Measurements from ENCODE around the gene FUT8. TPM values are rescaled to one million over a fixed set of nuclear protein-coding genes. Genes with fewer than 3 reads are reported as not detected.
"Not testable (repeated sequence)": the region's sequence is repeated elsewhere in the genome, so short reads cannot be mapped to it uniquely, and the experiment has no call there.

Gene FUT8
- polyA plus RNA-seq, 1 experiment, result 45.1 TPM

DNA sequence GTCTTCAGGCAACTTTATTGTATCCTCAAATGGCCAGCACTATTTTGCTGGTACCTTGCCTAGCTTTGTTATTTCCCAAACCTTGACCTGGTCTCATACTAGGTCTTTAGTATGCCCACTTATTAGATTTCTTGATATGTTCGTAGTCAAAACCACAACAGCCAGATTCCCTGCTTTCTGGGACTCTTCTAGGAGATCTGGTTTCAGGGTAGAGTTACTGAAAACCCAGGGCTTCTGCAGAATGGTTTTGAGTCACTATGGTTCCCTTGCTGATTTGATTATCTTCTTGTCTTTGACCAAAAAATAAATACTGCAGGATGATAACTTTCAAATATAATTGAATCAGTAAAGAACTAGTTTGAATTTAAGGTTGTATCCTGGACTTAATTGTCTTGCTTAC is 211.2 kb downstream of the FUT8 start:
- no peak overlapping the region for H3K4me3 ChIP-seq (ENCODE audit: low read depth, low read length)
- H3K27me3 ChIP-seq (ENCODE audit: control insufficient read depth, insufficient read depth, low read length), result no peaks in the 10 kb centered on the region
- no peak overlapping the region for H3K27ac ChIP-seq (ENCODE audit: low read depth, low read length)
- ChIA-PET CTCF (interaction anchor here (0.7 kb wide), 1 partner anchor 201 kb away, joined by 4 read pairs; no protein-coding TSS in a partner anchor), POLR2A (no interaction called here)
- H3K9me3 ChIP-seq (ENCODE audit: control insufficient read depth, insufficient read depth, low read length), result no peaks in the 10 kb centered on the region
- DNase-seq (ENCODE audit: low read depth, low spot score), result no peak
- TF ChIP-seq, protein P1, sequence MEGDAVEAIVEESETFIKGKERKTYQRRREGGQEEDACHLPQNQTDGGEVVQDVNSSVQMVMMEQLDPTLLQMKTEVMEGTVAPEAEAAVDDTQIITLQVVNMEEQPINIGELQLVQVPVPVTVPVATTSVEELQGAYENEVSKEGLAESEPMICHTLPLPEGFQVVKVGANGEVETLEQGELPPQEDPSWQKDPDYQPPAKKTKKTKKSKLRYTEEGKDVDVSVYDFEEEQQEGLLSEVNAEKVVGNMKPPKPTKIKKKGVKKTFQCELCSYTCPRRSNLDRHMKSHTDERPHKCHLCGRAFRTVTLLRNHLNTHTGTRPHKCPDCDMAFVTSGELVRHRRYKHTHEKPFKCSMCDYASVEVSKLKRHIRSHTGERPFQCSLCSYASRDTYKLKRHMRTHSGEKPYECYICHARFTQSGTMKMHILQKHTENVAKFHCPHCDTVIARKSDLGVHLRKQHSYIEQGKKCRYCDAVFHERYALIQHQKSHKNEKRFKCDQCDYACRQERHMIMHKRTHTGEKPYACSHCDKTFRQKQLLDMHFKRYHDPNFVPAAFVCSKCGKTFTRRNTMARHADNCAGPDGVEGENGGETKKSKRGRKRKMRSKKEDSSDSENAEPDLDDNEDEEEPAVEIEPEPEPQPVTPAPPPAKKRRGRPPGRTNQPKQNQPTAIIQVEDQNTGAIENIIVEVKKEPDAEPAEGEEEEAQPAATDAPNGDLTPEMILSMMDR (IDR thresholded peaks at IDR 0.05; ENCODE audit: low read depth, low read length), result no peak

DNA sequence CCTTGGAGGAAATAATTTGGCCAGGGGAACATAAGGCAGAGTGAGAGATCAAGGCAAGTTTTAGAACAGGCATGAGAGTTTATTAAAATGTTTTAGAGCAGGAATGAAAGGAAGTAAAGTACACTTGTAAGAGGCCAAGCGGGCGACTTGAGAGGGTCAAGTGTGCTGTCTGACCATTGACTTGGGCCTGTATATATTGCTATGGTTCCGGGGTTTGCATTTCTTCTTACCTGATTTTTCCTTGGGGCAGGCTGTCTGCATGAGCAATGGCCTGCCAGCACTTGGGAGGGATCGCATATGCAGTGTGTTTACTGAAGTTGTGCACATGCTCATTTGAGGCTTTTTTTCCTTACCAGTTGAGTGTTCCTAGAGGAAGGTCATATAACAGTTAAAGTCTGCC is 214.8 kb downstream of the FUT8 start:
- POLR2A ChIA-PET, result no interaction called here
- TF ChIP-seq, protein P1 (IDR thresholded peaks at IDR 0.05; ENCODE audit: low read depth, low read length), result no peak

DNA sequence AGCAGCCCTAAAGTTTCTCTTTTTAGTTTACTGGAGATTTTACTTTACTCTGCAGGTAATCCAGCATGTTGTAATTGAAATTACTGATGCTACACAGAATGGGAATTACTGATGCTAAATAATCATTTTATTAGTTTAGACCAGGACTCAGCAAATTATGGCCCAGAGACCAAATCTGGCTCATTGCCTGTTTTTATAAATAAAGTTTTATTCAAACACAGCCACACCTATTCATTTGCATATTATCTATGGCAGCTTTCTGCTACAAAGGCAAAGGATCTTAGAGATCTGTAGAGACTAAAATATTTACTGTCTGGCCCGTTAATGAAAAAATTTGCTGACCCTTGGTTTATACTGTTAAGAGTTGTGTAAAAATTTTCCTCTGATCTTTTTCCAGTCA is 216.1 kb downstream of the FUT8 start:
- CTCF ChIA-PET, result no interaction called here
- TF ChIP-seq, protein P1 (IDR thresholded peaks at IDR 0.05; ENCODE audit: low read depth, low read length), result no peak
- H3K27me3 ChIP-seq (ENCODE audit: control insufficient read depth, insufficient read depth, low read length), result no peaks in the 10 kb centered on the region
- POLR2A ChIA-PET, result interaction anchor here (1.0 kb wide), 1 partner anchor 117 kb away, joined by 3 read pairs; no protein-coding TSS in a partner anchor
- no peaks in the 10 kb centered on the region; the same call in 1 of the 2 replicates for H3K9me3 ChIP-seq (ENCODE audit: control insufficient read depth, insufficient read depth, low read length)
- H3K27ac ChIP-seq (ENCODE audit: low read depth, low read length), result no peak overlapping the region
- DNase-seq (ENCODE audit: low read depth, low spot score), result no peak
- H3K4me3 ChIP-seq (ENCODE audit: low read depth, low read length), result no peak overlapping the region

More for the DNA sequence above, 214.8 kb downstream of the FUT8 start:
- H3K27ac ChIP-seq (ENCODE audit: low read depth, low read length), result no peak overlapping the region
- DNase-seq (ENCODE audit: low read depth, low spot score), result no peak
- no peaks in the 10 kb centered on the region for H3K27me3 ChIP-seq (ENCODE audit: control insufficient read depth, insufficient read depth, low read length)
- no peaks in the 10 kb centered on the region for H3K9me3 ChIP-seq (ENCODE audit: control insufficient read depth, insufficient read depth, low read length)
- H3K4me3 ChIP-seq (ENCODE audit: low read depth, low read length), result no peak overlapping the region
- CTCF ChIA-PET, result interaction anchor here (0.9 to 1.0 kb wide), 3 partner anchors 10 to 212 kb away, joined by 3 to 4 read pairs (median 3); no protein-coding TSS in a partner anchor

DNA sequence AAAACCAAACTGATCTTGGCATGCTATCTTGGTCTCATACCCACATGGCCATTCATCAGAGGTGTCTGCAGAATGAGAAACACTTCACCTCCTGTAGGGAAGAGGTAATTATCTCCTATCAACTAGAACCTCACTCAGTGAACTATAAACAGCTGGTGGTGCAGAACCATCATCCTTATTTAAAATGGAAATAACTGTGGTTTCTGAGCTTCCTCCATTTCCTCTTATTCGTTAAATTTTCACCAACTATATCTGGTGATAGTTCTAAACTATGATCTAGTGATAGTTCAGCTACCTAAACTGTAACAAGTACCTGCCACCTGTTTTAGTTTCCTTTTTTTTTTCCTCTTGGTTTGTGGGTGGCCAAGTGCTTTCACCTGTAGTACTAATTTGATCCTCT is 218.5 kb downstream of the FUT8 start:
- H3K27me3 ChIP-seq (ENCODE audit: control insufficient read depth, insufficient read depth, low read length), result no peaks in the 10 kb centered on the region
- no peak for DNase-seq (ENCODE audit: low read depth, low spot score)
- H3K27ac ChIP-seq (ENCODE audit: low read depth, low read length), result no peak overlapping the region
- H3K9me3 ChIP-seq (ENCODE audit: control insufficient read depth, insufficient read depth, low read length), result no peaks in the 10 kb centered on the region; the same call in 1 of the 2 replicates
- TF ChIP-seq, protein P1 (IDR thresholded peaks at IDR 0.05; ENCODE audit: low read depth, low read length), result no peak
- CTCF ChIA-PET, result no interaction called here
- POLR2A ChIA-PET, result no interaction called here
- no peak overlapping the region for H3K4me3 ChIP-seq (ENCODE audit: low read depth, low read length)

DNA sequence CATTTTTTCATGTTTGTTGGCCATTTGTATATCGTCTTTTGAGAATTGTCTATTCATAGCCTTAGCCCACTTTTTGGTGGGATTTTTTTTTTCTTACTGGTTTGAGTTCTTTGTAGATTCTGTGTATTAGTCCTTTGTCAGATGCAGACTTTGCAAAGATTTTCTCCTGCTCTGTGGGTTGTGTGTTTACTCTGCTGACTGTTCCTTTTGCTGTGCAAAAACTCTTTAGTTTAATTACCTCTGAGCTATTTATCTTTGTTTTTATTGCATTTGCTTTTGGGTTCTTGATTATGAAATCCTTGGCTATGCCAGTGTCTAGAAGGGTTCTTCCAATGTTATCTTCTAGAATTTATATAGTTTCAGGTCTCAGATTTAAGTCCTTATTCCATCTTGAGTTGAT is 220.0 kb downstream of the FUT8 start:
- ChIA-PET CTCF (no interaction called here), POLR2A (no interaction called here)
- TF ChIP-seq, protein P1 (IDR thresholded peaks at IDR 0.05; ENCODE audit: low read depth, low read length), result no peak
- no peak overlapping the region for H3K27ac ChIP-seq (ENCODE audit: low read depth, low read length)
- no peaks in the 10 kb centered on the region; the same call in 1 of the 2 replicates for H3K9me3 ChIP-seq (ENCODE audit: control insufficient read depth, insufficient read depth, low read length)
- H3K27me3 ChIP-seq (ENCODE audit: control insufficient read depth, insufficient read depth, low read length), result no peaks in the 10 kb centered on the region
- no peak overlapping the region for H3K4me3 ChIP-seq (ENCODE audit: low read depth, low read length)
- no peak for DNase-seq (ENCODE audit: low read depth, low spot score)

DNA sequence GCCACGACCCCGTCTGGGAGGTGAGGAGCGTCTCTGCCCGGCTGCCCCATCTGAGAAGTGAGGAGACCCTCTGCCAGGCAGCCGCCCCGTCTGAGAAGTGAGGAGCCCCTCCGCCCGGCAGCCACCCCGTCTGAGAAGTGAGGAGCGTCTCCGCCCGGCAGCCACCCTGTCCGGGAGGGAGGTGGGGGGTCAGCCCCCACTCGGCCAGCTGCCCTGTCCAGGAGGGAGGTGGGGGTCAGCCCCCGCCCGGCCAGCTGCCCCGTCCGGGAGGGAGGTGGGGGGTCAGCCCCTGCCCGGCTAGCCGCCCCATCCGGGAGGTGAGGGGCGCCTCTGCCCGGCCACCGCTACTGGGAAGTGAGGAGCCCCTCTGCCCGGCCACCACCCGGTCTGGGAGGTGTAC is 221.1 kb downstream of the FUT8 start:
- H3K27me3 ChIP-seq (ENCODE audit: control insufficient read depth, insufficient read depth, low read length); DNase-seq (ENCODE audit: low read depth, low spot score); CTCF ChIA-PET; H3K4me3 ChIP-seq (ENCODE audit: low read depth, low read length); H3K9me3 ChIP-seq (ENCODE audit: control insufficient read depth, insufficient read depth, low read length); H3K27ac ChIP-seq (ENCODE audit: low read depth, low read length); POLR2A ChIA-PET: not testable (repeated sequence)
